GM12891 (cell line): ENCODE data around the gene GSPT1. TPM values are rescaled to one million over a fixed set of nuclear protein-coding genes. Genes with fewer than 3 reads are reported as not detected.
A peak's percentile ranks its signal among the peaks of the same experiment; 100 is the strongest.
"Not testable (repeated sequence)": the region's sequence is repeated elsewhere in the genome, so short reads cannot be mapped to it uniquely, and the experiment has no call there.

Experiments used
- DNase-seq: peaks from one replicate; pipeline ENCODE4 v3.0.0; 2011; ENCODE audit warnings: low spot score; ENCODE audit not compliant: insufficient read length
- FAIRE-seq: peaks from 2 replicates; lab custom pipeline; 2011; peaks lifted over from hg19 to GRCh38; lab: Jason Lieb, UNC
- PAX5 ChIP-seq: IDR thresholded peaks from 2 replicates; pipeline ENCODE4 v1.6.1; 2011; ENCODE audit warnings: low read length, moderate library complexity, mild to moderate bottlenecking; ENCODE audit not compliant: insufficient read depth, severe bottlenecking
- POLR2A ChIP-seq: IDR thresholded peaks from 2 replicates; pipeline ENCODE4 v1.6.1; 2011; ENCODE audit warnings: low read depth, low read length, control low read depth
- POLR2AphosphoS5 ChIP-seq: IDR thresholded peaks from 2 replicates; pipeline ENCODE4 v1.6.1; 2011; ENCODE audit warnings: low read depth, low read length, control low read depth
- POU2F2 ChIP-seq: IDR thresholded peaks from 2 replicates; pipeline ENCODE4 v1.6.1; 2011; ENCODE audit warnings: low read depth, mild to moderate bottlenecking, control low read depth, low read length, moderate library complexity
- SPI1 ChIP-seq: IDR thresholded peaks from 2 replicates; pipeline ENCODE4 v1.6.1; 2011; ENCODE audit warnings: low read depth, low read length, control low read depth
- TAF1 ChIP-seq: IDR thresholded peaks from 2 replicates; pipeline ENCODE4 v1.6.1; 2011; ENCODE audit warnings: low read depth, low read length, control low read depth
- polyA plus RNA-seq: library from polyadenylated mRNA; unstranded; fragments of >200 nt; gene quantifications from one replicate; pipeline ENCODE4 v1.2.1, GENCODE V29; 2012; ENCODE audit warnings: low read depth, missing spikeins, inconsistent platforms; ENCODE audit not compliant: missing spikeins

Gene GSPT1
- polyA plus RNA-seq, result 67.9 TPM

DNA sequence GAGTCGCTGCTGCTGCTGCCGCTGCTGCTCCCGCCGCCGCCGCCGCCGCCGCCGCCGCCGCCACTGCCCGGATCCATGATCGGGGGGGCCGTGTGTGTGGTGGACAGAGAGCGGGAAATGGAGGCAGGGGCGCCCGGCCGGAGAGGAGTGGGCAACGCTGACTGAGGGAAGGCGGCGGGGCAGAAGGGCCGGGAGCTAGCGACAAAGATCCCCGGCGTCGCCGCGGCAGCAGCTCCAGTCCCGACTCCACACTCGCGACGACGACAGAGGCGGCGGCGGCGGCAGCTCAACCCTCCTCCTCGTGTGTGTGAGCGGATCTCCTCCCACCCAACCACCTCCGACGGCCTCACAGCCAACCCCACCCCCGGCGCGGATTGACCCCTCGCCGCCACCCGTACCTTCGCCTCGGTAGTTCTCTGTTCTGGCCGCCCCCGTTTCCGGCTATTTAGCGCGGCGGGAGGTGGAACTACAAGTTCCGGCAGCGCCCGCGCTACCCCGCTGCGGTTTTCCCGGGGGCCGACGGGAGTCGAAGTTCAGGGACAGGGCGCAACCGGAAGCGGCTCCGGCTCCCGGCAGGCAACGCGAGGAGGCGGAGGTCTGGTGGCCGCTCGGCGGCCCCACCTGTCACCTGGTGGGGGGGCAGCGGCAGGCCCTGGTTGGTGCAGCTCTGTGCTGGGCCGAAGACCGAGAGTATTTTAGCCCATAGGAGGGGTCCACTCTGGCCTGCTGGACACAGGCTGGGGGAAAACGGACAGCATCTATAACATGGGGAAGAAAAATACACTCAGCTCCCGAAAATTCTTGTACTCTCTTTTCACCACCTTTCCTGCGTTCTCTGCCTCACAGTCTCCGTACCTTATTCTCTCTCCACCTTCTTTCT is at the start of gene GSPT1:
Gene GSPT1 (minus strand): TSS at position 313 of the 880 bp plus-strand sequence. CDS start 236 bp downstream, at position 77.
- TF ChIP-seq POLR2AphosphoS5 (peak; percentile 91), PAX5 (no peak), POLR2A (peak; percentile 68; the same call in 1 of the 2 replicates), POU2F2 (no peak), TAF1 (peak; percentile 65), SPI1 (no peak)
- FAIRE-seq, result peak; percentile 99
- peak; percentile 94 for DNase-seq

DNA sequence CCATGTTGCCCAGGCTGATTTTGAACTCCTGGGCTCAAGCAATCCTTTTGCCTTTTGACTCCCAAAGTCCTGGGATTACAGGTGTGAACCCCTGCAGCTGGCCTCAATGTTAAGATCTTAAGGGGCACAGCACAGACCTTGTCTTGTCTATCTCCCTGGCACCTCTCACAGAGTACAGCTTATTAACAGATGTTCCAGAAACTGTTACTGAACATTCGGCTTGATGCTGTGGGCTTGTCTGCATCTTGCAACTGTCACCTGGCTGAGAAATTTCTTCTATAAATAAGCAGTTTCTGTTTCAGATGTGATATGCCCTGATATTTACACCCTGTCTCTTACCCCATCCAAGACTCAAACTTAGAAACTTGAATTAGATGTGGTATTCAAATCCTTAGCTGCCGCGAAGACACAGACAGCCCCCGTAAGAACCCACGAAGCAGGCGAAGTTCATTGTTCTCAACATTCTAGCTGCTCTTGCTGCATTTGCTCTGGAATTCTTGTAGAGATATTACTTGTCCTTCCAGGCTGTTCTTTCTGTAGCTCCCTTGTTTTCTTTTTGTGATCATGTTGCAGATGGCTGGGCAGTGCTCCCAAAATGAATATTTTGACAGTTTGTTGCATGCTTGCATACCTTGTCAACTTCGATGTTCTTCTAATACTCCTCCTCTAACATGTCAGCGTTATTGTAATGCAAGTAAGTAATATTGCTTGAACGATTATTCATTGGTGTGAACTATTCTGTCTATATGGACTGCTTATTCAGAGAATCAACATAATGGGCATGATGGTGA is 49.2 kb upstream of the GSPT1 start, which contains the start of gene TNFRSF17:
Gene TNFRSF17 (plus strand): TSS at position 450 of the 791 bp plus-strand sequence. CDS start 115 bp downstream, at position 565.
- peak; percentile 82 for FAIRE-seq
- TF ChIP-seq POU2F2 (peak; percentile 93), TAF1 (peak; percentile 56; the same call in 1 of the 2 replicates), POLR2AphosphoS5 (peak; percentile 89), PAX5 (peak; percentile 41), SPI1 (no peak), POLR2A (peak; percentile 82; the same call in 1 of the 2 replicates)
- DNase-seq, result no peak

GRCh38 chr16:11963706-11964105 is 48.0 kb upstream of the GSPT1 start:
- FAIRE-seq (no peak), DNase-seq (no peak)
- no peak for TF ChIP-seq SPI1
- TF ChIP-seq TAF1, result no peak
- no peak for TF ChIP-seq POLR2A
- no peak for TF ChIP-seq PAX5
- TF ChIP-seq POLR2AphosphoS5, result no peak

GRCh38 chr16:11962978-11963377 is 47.2 kb upstream of the GSPT1 start:
- DNase-seq, FAIRE-seq: not testable (repeated sequence)
- TF ChIP-seq PAX5, result peak; percentile 67

GRCh38 chr16:11962457-11962856 is 46.7 kb upstream of the GSPT1 start:
- not testable (repeated sequence) for FAIRE-seq, DNase-seq

DNA sequence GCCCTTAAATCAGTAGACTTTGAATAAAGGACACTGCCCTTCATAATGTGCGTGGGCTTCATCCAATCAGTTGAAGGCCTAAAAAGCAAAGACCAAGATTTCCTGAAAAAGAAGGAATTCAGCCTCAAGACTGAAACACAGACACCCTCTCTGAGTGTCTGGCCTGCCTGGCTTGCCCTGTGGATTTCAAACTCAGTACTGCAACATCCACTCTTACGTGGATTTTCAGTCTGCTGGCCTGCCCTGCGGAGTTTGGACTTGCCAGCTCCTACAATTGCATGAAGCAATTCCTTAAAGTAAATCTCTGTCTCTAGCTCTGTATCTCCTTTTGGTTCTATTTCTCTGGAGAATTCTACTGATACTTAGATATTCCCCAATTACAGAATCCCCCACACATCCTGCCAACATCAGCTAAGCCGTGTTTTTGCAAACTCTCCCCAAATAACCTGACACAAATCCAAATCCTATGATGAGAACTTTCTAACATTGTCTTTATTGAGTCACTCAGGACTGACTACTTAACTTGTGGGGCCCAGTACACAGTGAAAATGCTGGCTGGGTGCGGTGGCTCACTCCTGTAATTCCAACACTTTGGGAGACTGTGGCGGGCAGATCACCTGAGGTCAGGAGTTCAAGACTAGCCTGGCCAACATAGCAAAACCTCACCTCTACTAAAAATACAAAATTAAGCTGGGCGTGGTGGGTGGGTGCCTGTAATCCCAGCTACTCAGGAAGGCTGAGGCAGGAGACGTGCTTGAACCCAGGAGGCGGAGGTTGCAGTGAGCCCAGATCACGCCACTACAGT is 42.0 kb upstream of the GSPT1 start:
- no peak for TF ChIP-seq TAF1
- no peak for TF ChIP-seq POLR2A
- TF ChIP-seq PAX5, result no peak
- no peak for TF ChIP-seq POLR2AphosphoS5
- TF ChIP-seq SPI1, result no peak
- no peak for TF ChIP-seq POU2F2
- FAIRE-seq (no peak), DNase-seq (no peak)

DNA sequence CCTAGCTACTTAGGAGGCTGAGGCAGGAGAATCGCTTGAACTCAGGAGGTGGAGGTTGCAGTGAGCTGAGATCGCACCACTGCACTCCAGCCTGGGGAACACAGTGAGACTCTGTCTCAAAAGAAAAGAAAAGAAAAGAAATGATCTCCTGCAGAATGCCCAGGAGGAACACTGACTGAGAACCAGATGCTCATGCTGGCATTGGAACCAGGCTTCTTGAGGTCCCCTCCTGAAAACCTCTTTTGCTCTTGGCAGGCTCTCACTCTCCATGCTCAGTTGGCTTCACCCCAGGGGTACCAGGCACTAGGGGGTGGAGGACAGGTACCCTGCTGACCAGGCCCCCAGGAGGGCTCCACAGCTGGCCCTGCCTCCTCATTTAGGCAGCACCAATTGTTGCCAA is 40.8 kb upstream of the GSPT1 start:
- FAIRE-seq, result no peak

GRCh38 chr16:11955713-11956123 is 40.0 kb upstream of the GSPT1 start:
- DNase-seq, result no peak
- TF ChIP-seq PAX5, result no peak
- no peak for TF ChIP-seq POU2F2
- no peak for TF ChIP-seq POLR2A
- no peak for TF ChIP-seq TAF1
- TF ChIP-seq POLR2AphosphoS5, result no peak
- no peak for TF ChIP-seq SPI1
- no peak for FAIRE-seq

More for the DNA sequence above, 40.8 kb upstream of the GSPT1 start:
- TF ChIP-seq POU2F2, result no peak
- TF ChIP-seq SPI1, result no peak
- no peak for TF ChIP-seq PAX5
- TF ChIP-seq POLR2AphosphoS5, result no peak
- no peak for TF ChIP-seq POLR2A
- no peak for TF ChIP-seq TAF1
- no peak for DNase-seq

DNA sequence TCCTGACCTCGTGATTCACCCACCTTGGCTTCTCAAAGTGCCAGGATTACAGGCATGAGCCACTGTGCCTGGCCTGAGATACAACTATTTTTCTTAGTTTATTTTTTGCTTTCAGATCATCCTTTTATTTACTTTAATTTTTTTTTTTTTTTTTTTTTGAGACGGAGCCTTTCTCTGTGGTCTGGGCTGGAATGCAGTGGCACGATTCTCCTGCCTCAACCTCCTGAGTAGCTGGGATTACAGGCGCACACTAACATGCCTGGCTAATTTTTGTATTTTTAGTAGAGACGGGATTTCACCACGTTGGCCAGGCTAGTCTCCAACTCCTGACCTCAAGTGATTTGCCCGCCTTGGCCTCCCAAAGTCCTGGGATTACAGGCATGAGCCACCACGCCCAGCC is 37.8 kb upstream of the GSPT1 start:
- not testable (repeated sequence) for FAIRE-seq, DNase-seq
